K562 (cell line): Measurements from ENCODE around the gene MICALL2.

Experiments
- ELF4 ChIP-seq: fragments of 450-650 bp; formaldehyde crosslinking; IDR thresholded peaks from 2 replicates; pipeline ENCODE4 v1.4.0; 2022; ENCODE audit warnings: missing genetic modification characterization
- EP300 ChIP-seq: IDR thresholded peaks from 2 replicates; pipeline ENCODE4 v1.6.1; 2012; ENCODE audit warnings: low read length, improper control_type of control experiment
- MAFK ChIP-seq: IDR thresholded peaks from 2 replicates; pipeline ENCODE4 v1.6.1; 2011; ENCODE audit warnings: low read length, improper control_type of control experiment
- NRF1 ChIP-seq, 2 experiments: fragments of 450-650 bp; IDR thresholded peaks in 1 of 2; conservative IDR thresholded peaks in 1 of 2; 2 replicates each; pipeline ENCODE4 v1.6.1; 2014; ENCODE audit warnings: mild to moderate bottlenecking in 2 of 2
- PTTG1 ChIP-seq: fragments of 450-650 bp; IDR thresholded peaks from 2 replicates; pipeline ENCODE4 v1.6.1; 2016; ENCODE audit warnings: low read depth, mild to moderate bottlenecking, missing genetic modification characterization, missing compliant biosample characterization
- ZFP91 ChIP-seq: sonication (generic); formaldehyde crosslinking; IDR thresholded peaks from 2 replicates; pipeline ENCODE4 v1.8.0; 2022; ENCODE audit warnings: mild to moderate bottlenecking, missing genetic modification reagents
- ZFX ChIP-seq: sonication (generic); formaldehyde crosslinking; IDR thresholded peaks from 2 replicates; pipeline ENCODE4 v1.8.0; 2022; ENCODE audit warnings: mild to moderate bottlenecking, missing genetic modification reagents, moderate library complexity

GRCh38 chr7:1388021-1388702 is 71.1 kb downstream of the MICALL2 start:
- no peak for TF ChIP-seq ZFX
- TF ChIP-seq MAFK: no peak
- no peak for TF ChIP-seq EP300
- no peak for TF ChIP-seq NRF1 (conservative IDR thresholded peaks at IDR 0.05 in 1 of 2, IDR thresholded peaks at IDR 0.05 in 1 of 2)
- no peak for TF ChIP-seq ZFP91 (CRISPR knock-in tag)
- no peak for TF ChIP-seq ELF4
- no peak for TF ChIP-seq PTTG1 (tag)
